ENCODE data around the gene IGF2.

IGF2 gene

GRCh38 chr11:2101171-2101675, 38.0 kb downstream of the IGF2 start:
- Histone ChIP-seq H3K4me1 (ENCODE audit: insufficient read depth, low read length, severe bottlenecking) (no peaks in the 10 kb centered on the region), H3K9me3 (ENCODE audit: low read length) (no peaks in the 10 kb centered on the region), H3F3A (ENCODE audit: insufficient read depth, low read length) (no peaks in the 10 kb centered on the region), H4K20me1 (ENCODE audit: insufficient read depth, low read length) (no peaks in the 10 kb centered on the region), H3K4me3 (ENCODE audit: low read depth, low read length, poor library complexity, severe bottlenecking) (no peak overlapping the region), H3K27ac (ENCODE audit: low read depth, low read length, poor library complexity, severe bottlenecking) (no peak overlapping the region), H3K4me2 (ENCODE audit: low read length) (no peak overlapping the region), H3K9ac (ENCODE audit: low read length) (no peak overlapping the region), H3K79me2 (ENCODE audit: insufficient read depth, low read length) (no peaks in the 10 kb centered on the region), H3K27me3 (ENCODE audit: insufficient read depth, low read length) (no peaks in the 10 kb centered on the region), H3K36me3 (ENCODE audit: insufficient read depth, low read length) (no peaks in the 10 kb centered on the region), H2AFZ (ENCODE audit: low read length) (no peak overlapping the region), H3K9me2 (ENCODE audit: low read depth, low read length) (no peaks in the 10 kb centered on the region)
- TF ChIP-seq CTCF (IDR thresholded peaks at IDR 0.05; ENCODE audit: low read length): no peak

GRCh38 chr11:2100361-2101170, 38.6 kb downstream of the IGF2 start:
- Histone ChIP-seq H4K20me1 (ENCODE audit: insufficient read depth, low read length) (no peaks in the 10 kb centered on the region), H2AFZ (ENCODE audit: low read length) (no peak overlapping the region), H3K4me1 (ENCODE audit: insufficient read depth, low read length, severe bottlenecking) (no peaks in the 10 kb centered on the region), H3K27ac (ENCODE audit: low read depth, low read length, poor library complexity, severe bottlenecking) (no peak overlapping the region), H3K9ac (ENCODE audit: low read length) (no peak overlapping the region), H3K27me3 (ENCODE audit: insufficient read depth, low read length) (no peaks in the 10 kb centered on the region), H3K79me2 (ENCODE audit: insufficient read depth, low read length) (no peaks in the 10 kb centered on the region), H3K4me3 (ENCODE audit: low read depth, low read length, poor library complexity, severe bottlenecking) (no peak overlapping the region), H3K36me3 (ENCODE audit: insufficient read depth, low read length) (no peaks in the 10 kb centered on the region), H3K9me2 (ENCODE audit: low read depth, low read length) (no peaks in the 10 kb centered on the region), H3K4me2 (ENCODE audit: low read length) (no peak overlapping the region), H3K9me3 (ENCODE audit: low read length) (no peaks in the 10 kb centered on the region), H3F3A (ENCODE audit: insufficient read depth, low read length) (no peaks in the 10 kb centered on the region)
- TF ChIP-seq CTCF (IDR thresholded peaks at IDR 0.05; ENCODE audit: low read length) (no peak), EZH2 (IDR thresholded peaks at IDR 0.05; ENCODE audit: borderline replicate concordance, low read length) (no peak)

DNA sequence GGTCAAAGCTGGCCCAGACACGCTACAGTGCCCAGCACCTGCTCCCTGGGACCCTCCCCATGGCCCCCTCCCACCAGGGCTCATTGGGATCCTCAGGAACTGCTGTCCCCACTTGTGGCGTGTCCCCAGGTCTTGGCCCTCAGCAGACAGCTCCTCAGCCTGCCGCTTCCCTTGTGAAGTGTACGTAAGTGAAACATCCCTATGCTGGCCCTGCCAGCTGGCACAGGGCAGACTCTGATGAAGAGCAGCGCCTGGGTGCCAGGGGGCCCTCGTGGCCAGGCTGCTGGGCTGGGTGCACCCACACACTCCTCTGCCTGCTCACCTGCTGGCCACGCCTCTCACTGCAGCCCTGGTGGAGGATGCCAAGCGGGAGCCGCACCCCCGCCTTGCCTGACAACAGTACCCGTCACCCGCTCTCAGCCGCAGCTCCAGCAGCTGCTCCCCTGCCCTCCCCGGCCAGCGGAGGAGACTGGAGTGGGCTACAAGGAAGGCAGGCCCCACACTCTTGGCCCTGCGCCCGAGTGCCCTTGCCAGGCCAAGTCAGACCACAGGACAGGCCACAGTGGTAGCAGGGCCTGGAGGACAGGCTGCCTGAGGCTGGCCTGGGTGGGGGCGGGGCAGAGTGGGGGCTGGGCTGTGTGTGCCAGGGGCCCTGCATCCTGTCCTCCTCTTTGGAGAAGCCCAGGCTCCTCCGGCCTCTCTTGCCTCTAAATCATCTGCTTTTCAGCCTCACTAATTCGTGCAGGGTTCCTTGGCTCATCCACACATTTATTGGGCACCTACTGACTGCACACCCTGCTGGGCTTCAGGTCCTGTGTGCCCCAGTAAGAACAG, 39.5 kb downstream of the IGF2 start:
- H3K9ac ChIP-seq (ENCODE audit: low read length): no peak overlapping the region
- H3K4me1 ChIP-seq (ENCODE audit: insufficient read depth, low read length, severe bottlenecking): no peaks in the 10 kb centered on the region
- H3F3A ChIP-seq (ENCODE audit: insufficient read depth, low read length): no peaks in the 10 kb centered on the region
- TF ChIP-seq EZH2 (IDR thresholded peaks at IDR 0.05; ENCODE audit: borderline replicate concordance, low read length): no peak
- TF ChIP-seq CTCF (IDR thresholded peaks at IDR 0.05; ENCODE audit: low read length): no peak
- no peaks in the 10 kb centered on the region for H3K9me3 ChIP-seq (ENCODE audit: low read length)
- H3K27me3 ChIP-seq (ENCODE audit: insufficient read depth, low read length): no peaks in the 10 kb centered on the region
- H3K79me2 ChIP-seq (ENCODE audit: insufficient read depth, low read length): no peaks in the 10 kb centered on the region
- no peaks in the 10 kb centered on the region for H3K36me3 ChIP-seq (ENCODE audit: insufficient read depth, low read length)
- H4K20me1 ChIP-seq (ENCODE audit: insufficient read depth, low read length): no peaks in the 10 kb centered on the region
- no peak overlapping the region for H3K4me3 ChIP-seq (ENCODE audit: low read depth, low read length, poor library complexity, severe bottlenecking)
- H3K9me2 ChIP-seq (ENCODE audit: low read depth, low read length): no peaks in the 10 kb centered on the region
- H3K27ac ChIP-seq (ENCODE audit: low read depth, low read length, poor library complexity, severe bottlenecking): no peak overlapping the region
- H3K4me2 ChIP-seq (ENCODE audit: low read length): no peak overlapping the region
- H2AFZ ChIP-seq (ENCODE audit: low read length): no peak overlapping the region

Data from OCI-LY1 (cell line).